Astrocyte (in vitro differentiated cells and primary cell): ENCODE measurements around the gene DNAH11. TPM values are rescaled to one million over a fixed set of nuclear protein-coding genes. Genes with fewer than 3 reads are reported as not detected.

Experiments
- DNase-seq: peaks from one replicate; pipeline ENCODE4 v3.0.0-alpha.2; 2010; ENCODE audit warnings: low read depth
- FAIRE-seq: peaks from 2 replicates; lab custom pipeline; 2011; peaks lifted over from hg19 to GRCh38; lab: Jason Lieb, UNC
- H2AFZ ChIP-seq: 2 replicates; pipeline ENCODE4 v1.6.0; 2012; ENCODE audit warnings: low read depth, low read length, inconsistent platforms
- H3K27ac ChIP-seq: 2 replicates; pipeline ENCODE4 v1.5.1; 2011; ENCODE audit warnings: low read depth, low read length, inconsistent platforms
- H3K27me3 ChIP-seq: 2 replicates; pipeline ENCODE4 v1.6.0; 2011; ENCODE audit warnings: low read length, inconsistent platforms; ENCODE audit not compliant: insufficient read depth
- H3K36me3 ChIP-seq: 2 replicates; pipeline ENCODE4 v1.5.1; 2011; ENCODE audit warnings: low read length, inconsistent platforms; ENCODE audit not compliant: insufficient read depth
- H3K4me1 ChIP-seq: 2 replicates; pipeline ENCODE4 v1.5.1; 2011; ENCODE audit warnings: low read length, inconsistent platforms; ENCODE audit not compliant: insufficient read depth
- H3K4me2 ChIP-seq: 2 replicates; pipeline ENCODE4 v1.6.0; 2012; ENCODE audit warnings: low read length, inconsistent platforms
- H3K4me3 ChIP-seq: 2 replicates; pipeline ENCODE4 v1.5.1; 2011; ENCODE audit warnings: low read depth, mild to moderate bottlenecking, low read length, inconsistent platforms; ENCODE audit not compliant: insufficient read depth
- H3K79me2 ChIP-seq: 2 replicates; pipeline ENCODE4 v1.6.0; 2012; ENCODE audit warnings: mild to moderate bottlenecking, low read length, inconsistent platforms; ENCODE audit not compliant: insufficient read depth
- H3K9ac ChIP-seq: 2 replicates; pipeline ENCODE4 v1.6.0; 2012; ENCODE audit warnings: mild to moderate bottlenecking, low read length, inconsistent platforms
- H3K9me3 ChIP-seq: 2 replicates; pipeline ENCODE4 v1.5.1; 2012; ENCODE audit warnings: low read depth, mild to moderate bottlenecking, low read length, inconsistent platforms; ENCODE audit not compliant: insufficient read depth
- H4K20me1 ChIP-seq: 2 replicates; pipeline ENCODE4 v1.6.0; 2012; ENCODE audit warnings: low read length, inconsistent platforms; ENCODE audit not compliant: insufficient read depth
- H3K27ac Mint-ChIP-seq: one replicate; pipeline ENCODE4 v1.8.0; 2021; ENCODE audit warnings: mild to moderate bottlenecking, mixed read lengths; ENCODE audit not compliant: unreplicated experiment
- H3K27me3 Mint-ChIP-seq: one replicate; pipeline ENCODE4 v1.8.0; 2021; ENCODE audit warnings: low read depth, mixed read lengths; ENCODE audit not compliant: unreplicated experiment
- H3K36me3 Mint-ChIP-seq: one replicate; pipeline ENCODE4 v1.8.0; 2021; ENCODE audit warnings: low read depth, mixed read lengths; ENCODE audit not compliant: unreplicated experiment
- H3K4me1 Mint-ChIP-seq: one replicate; pipeline ENCODE4 v1.8.0; 2021; ENCODE audit warnings: low read depth, mixed read lengths; ENCODE audit not compliant: unreplicated experiment
- H3K4me3 Mint-ChIP-seq: one replicate; pipeline ENCODE4 v1.8.0; 2021; ENCODE audit warnings: mild to moderate bottlenecking, moderate library complexity, mixed read lengths; ENCODE audit not compliant: unreplicated experiment
- H3K9me3 Mint-ChIP-seq: one replicate; pipeline ENCODE4 v1.8.0; 2021; ENCODE audit warnings: mild to moderate bottlenecking, mixed read lengths; ENCODE audit not compliant: unreplicated experiment
- CTCF ChIP-seq: IDR thresholded peaks from 2 replicates; pipeline ENCODE4 v1.5.1; 2011; ENCODE audit warnings: low read depth, mild to moderate bottlenecking, inconsistent platforms, low read length, moderate library complexity; ENCODE audit not compliant: insufficient read depth
- EZH2 ChIP-seq: IDR thresholded peaks from 2 replicates; pipeline ENCODE4 v1.6.1; 2012; ENCODE audit warnings: mild to moderate bottlenecking, low read length, inconsistent platforms; ENCODE audit not compliant: insufficient read depth
- total RNA-seq: library from RNA; stranded (reverse); gene quantifications from 2 replicates; pipeline ENCODE4 v1.2.1, GENCODE V29; 2021

DNAH11 gene
- total RNA-seq, 1 donor from 2014 or later: 0.43 TPM

DNA sequence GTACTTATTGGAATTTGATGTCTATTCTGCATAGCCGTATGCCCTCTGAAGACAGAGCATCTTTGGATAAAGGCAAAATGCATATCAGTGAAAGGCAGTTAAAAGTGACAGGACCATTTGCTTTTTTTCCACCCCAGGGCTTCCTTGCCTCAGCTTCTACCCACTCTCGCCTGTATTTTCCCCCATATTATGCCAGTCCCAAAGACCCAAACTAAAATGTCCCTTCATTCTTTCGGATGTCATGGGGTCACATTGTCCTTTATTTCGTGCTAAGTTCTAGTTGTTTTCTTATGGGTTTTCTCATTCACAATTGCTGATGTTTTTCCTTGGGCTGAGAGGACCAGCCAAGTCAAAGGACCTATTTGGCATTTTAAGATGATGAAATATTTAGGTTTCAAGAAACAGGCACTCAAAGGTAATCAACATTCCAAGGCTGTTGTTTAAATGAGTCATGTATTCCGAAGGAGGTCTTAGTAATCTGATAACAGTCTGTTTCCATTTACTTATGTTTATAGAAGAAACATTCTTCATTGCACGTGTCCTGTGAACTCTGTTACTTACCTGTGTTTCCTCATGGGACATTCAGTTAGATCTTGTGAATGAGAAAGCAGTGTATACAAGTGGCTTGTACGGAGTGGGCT, 74.1 kb downstream of the DNAH11 start:
- Mint-ChIP-seq H3K9me3 (no peaks in the 10 kb centered on the region), H3K27me3 (no peaks in the 10 kb centered on the region), H3K4me3 (no peak overlapping the region), H3K4me1 (peaks cover 11% of the 10 kb centered on the region), H3K27ac (peak overlapping the region; percentile 10), H3K36me3 (no peaks in the 10 kb centered on the region)
- peak overlapping the region; percentile 45 for H3K4me2 ChIP-seq
- H3K9me3 ChIP-seq: no peaks in the 10 kb centered on the region
- H3K79me2 ChIP-seq: no peaks in the 10 kb centered on the region
- no peak overlapping the region for H3K9ac ChIP-seq
- H3K36me3 ChIP-seq: no peaks in the 10 kb centered on the region
- DNase-seq (peak; percentile 72), FAIRE-seq (no peak)
- H3K27ac ChIP-seq: peak overlapping the region; percentile 68
- no peaks in the 10 kb centered on the region for H3K27me3 ChIP-seq
- H3K4me3 ChIP-seq: no peak overlapping the region
- H3K4me1 ChIP-seq: peaks cover 13% of the 10 kb centered on the region
- TF ChIP-seq CTCF: no peak
- no peak for TF ChIP-seq EZH2
- no peaks in the 10 kb centered on the region for H4K20me1 ChIP-seq
- no peak overlapping the region for H2AFZ ChIP-seq

GRCh38 chr7:21617513-21617912, 74.7 kb downstream of the DNAH11 start:
- peaks cover 11% of the 10 kb centered on the region for H3K4me1 Mint-ChIP-seq
- Histone ChIP-seq H2AFZ (no peak overlapping the region), H3K4me2 (peak overlapping the region; percentile 45), H4K20me1 (no peaks in the 10 kb centered on the region), H3K79me2 (no peaks in the 10 kb centered on the region), H3K9me3 (no peaks in the 10 kb centered on the region), H3K4me3 (no peak overlapping the region), H3K27me3 (no peaks in the 10 kb centered on the region), H3K27ac (peak overlapping the region; percentile 68), H3K9ac (no peak overlapping the region), H3K36me3 (no peaks in the 10 kb centered on the region), H3K4me1 (peaks cover 13% of the 10 kb centered on the region)
- H3K36me3 Mint-ChIP-seq: no peaks in the 10 kb centered on the region
- H3K9me3 Mint-ChIP-seq: no peaks in the 10 kb centered on the region
- DNase-seq (no peak), FAIRE-seq (no peak)
- H3K27ac Mint-ChIP-seq: peak overlapping the region; percentile 10
- H3K27me3 Mint-ChIP-seq: no peaks in the 10 kb centered on the region
- TF ChIP-seq EZH2: no peak
- TF ChIP-seq CTCF: no peak
- no peak overlapping the region for H3K4me3 Mint-ChIP-seq

- Histone ChIP-seq H3K27me3 (no peaks in the 10 kb centered on the region), H3K36me3 (no peaks in the 10 kb centered on the region), H3K4me2 (peak overlapping the region; percentile 45), H3K9me3 (no peaks in the 10 kb centered on the region), H3K27ac (peak overlapping the region; percentile 68), H3K4me3 (no peak overlapping the region), H3K4me1 (peaks cover 13% of the 10 kb centered on the region), H3K79me2 (no peaks in the 10 kb centered on the region), H3K9ac (no peak overlapping the region), H2AFZ (no peak overlapping the region), H4K20me1 (no peaks in the 10 kb centered on the region)
- Mint-ChIP-seq H3K27me3 (no peaks in the 10 kb centered on the region), H3K27ac (no peak overlapping the region), H3K4me3 (no peak overlapping the region), H3K9me3 (no peaks in the 10 kb centered on the region), H3K4me1 (peaks cover 11% of the 10 kb centered on the region), H3K36me3 (no peaks in the 10 kb centered on the region)
- no peak for FAIRE-seq
- TF ChIP-seq EZH2 (no peak), CTCF (no peak)
- DNase-seq: peak; percentile 67
Observed at GRCh38 chr7:21617916-21618390, 75.1 kb downstream of the DNAH11 start.
